GM23338 (cell line): ENCODE results near the gene FCN2. TPM values are rescaled to one million over a fixed set of nuclear protein-coding genes. Genes with fewer than 3 reads are reported as not detected.

Experiments used
- ATAC-seq: fragments of 200-7000 bp; cut with Tn5 transposase; 3 replicates; pipeline ENCODE4 v1.9.1; 2020
- DNase-seq: peaks from one replicate; pipeline ENCODE4 v3.0.0-alpha.2; 2015; ENCODE audit warnings: low spot score
- H2AFZ ChIP-seq: fragments of 200-600 bp; sonication (generic); 2 replicates; pipeline ENCODE4 v1.8.0; 2016; ENCODE audit warnings: antibody characterized with exemption, mild to moderate bottlenecking, moderate library complexity
- H3F3A ChIP-seq: fragments of 200-600 bp; sonication (generic); replicated peaks from 2 replicates; pipeline ENCODE4 v1.8.0; 2017; ENCODE audit warnings: antibody characterized with exemption, mixed run types, low read depth
- H3K27ac ChIP-seq: fragments of 200-600 bp; sonication (generic); 2 replicates; pipeline ENCODE4 v1.6.1; 2016; ENCODE audit warnings: low read depth
- H3K27me3 ChIP-seq: fragments of 200-600 bp; sonication (generic); 2 replicates; pipeline ENCODE4 v1.8.0; 2016; ENCODE audit warnings: mild to moderate bottlenecking, mixed run types, moderate library complexity; ENCODE audit not compliant: insufficient read depth
- H3K36me3 ChIP-seq: fragments of 200-600 bp; sonication (generic); 2 replicates; pipeline ENCODE4 v1.8.0; 2016; ENCODE audit warnings: mild to moderate bottlenecking; ENCODE audit not compliant: insufficient read depth
- H3K4me1 ChIP-seq: fragments of 200-600 bp; sonication (generic); 2 replicates; pipeline ENCODE4 v1.8.0; 2016; ENCODE audit warnings: mild to moderate bottlenecking, moderate library complexity; ENCODE audit not compliant: insufficient read depth
- H3K4me2 ChIP-seq: fragments of 200-600 bp; sonication (generic); 2 replicates; pipeline ENCODE4 v1.7.1; 2017; ENCODE audit warnings: mixed run types
- H3K4me3 ChIP-seq: fragments of 200-600 bp; sonication (generic); 2 replicates; pipeline ENCODE4 v1.6.1; 2016; ENCODE audit warnings: mixed run types
- H3K79me2 ChIP-seq: fragments of 200-600 bp; sonication (generic); replicated peaks from 2 replicates; pipeline ENCODE4 v1.8.0; 2017; ENCODE audit warnings: mild to moderate bottlenecking; ENCODE audit not compliant: insufficient read depth
- H3K9me2 ChIP-seq: fragments of 200-600 bp; sonication (generic); 2 replicates; pipeline ENCODE4 v1.8.0; 2017; ENCODE audit not compliant: insufficient read depth
- H4K20me1 ChIP-seq: fragments of 200-600 bp; sonication (generic); replicated peaks from 2 replicates; pipeline ENCODE4 v1.8.0; 2017; ENCODE audit warnings: mild to moderate bottlenecking; ENCODE audit not compliant: insufficient read depth
- H3K27ac Mint-ChIP-seq: 2 replicates; pipeline ENCODE4 v1.8.0; 2020; ENCODE audit warnings: inconsistent platforms, mild to moderate bottlenecking, moderate library complexity, mixed read lengths
- H3K27me3 Mint-ChIP-seq: 3 replicates; pipeline ENCODE4 v1.8.0; 2022; ENCODE audit warnings: low read depth, mild to moderate bottlenecking, moderate library complexity, mixed read lengths, inconsistent platforms; ENCODE audit not compliant: insufficient read depth, poor library complexity
- H3K36me3 Mint-ChIP-seq: 3 replicates; pipeline ENCODE4 v1.8.0; 2021; ENCODE audit warnings: low read depth, mild to moderate bottlenecking, inconsistent platforms, moderate library complexity, mixed read lengths
- H3K4me1 Mint-ChIP-seq: 3 replicates; pipeline ENCODE4 v1.8.0; 2020; ENCODE audit warnings: mild to moderate bottlenecking, inconsistent platforms, mixed read lengths
- H3K4me3 Mint-ChIP-seq: 3 replicates; pipeline ENCODE4 v1.8.0; 2021; ENCODE audit warnings: moderate library complexity, mild to moderate bottlenecking, inconsistent platforms, mixed read lengths
- H3K9me3 Mint-ChIP-seq: 3 replicates; pipeline ENCODE4 v1.8.0; 2020; ENCODE audit warnings: moderate library complexity, mild to moderate bottlenecking, inconsistent platforms, mixed read lengths
- CREB1 ChIP-seq: fragments of 250-450 bp; sonication (Bioruptor Pico); IDR thresholded peaks from 2 replicates; pipeline ENCODE4 v1.5.0; 2020; ENCODE audit warnings: low read depth, mild to moderate bottlenecking, moderate library complexity
- EZH2 ChIP-seq: fragments of 200-600 bp; sonication (generic); IDR thresholded peaks from one replicate; pipeline ENCODE4 v1.8.0; 2017; ENCODE audit warnings: antibody characterized with exemption, mild to moderate bottlenecking, low read depth; ENCODE audit not compliant: unreplicated experiment
- EZH2phosphoT487 ChIP-seq: fragments of 200-600 bp; sonication (generic); IDR thresholded peaks from one replicate; pipeline ENCODE4 v1.8.1; 2018; ENCODE audit warnings: antibody characterized with exemption; ENCODE audit not compliant: unreplicated experiment
- JUNB ChIP-seq: IDR thresholded peaks from one replicate; pipeline ENCODE4 v1.6.1; 2016; ENCODE audit warnings: antibody characterized with exemption; ENCODE audit not compliant: unreplicated experiment
- NANOG ChIP-seq: IDR thresholded peaks from 2 replicates; pipeline ENCODE4 v1.6.1; 2016; ENCODE audit warnings: antibody characterized with exemption, borderline replicate concordance
- POLR2AphosphoS5 ChIP-seq: IDR thresholded peaks from 2 replicates; pipeline ENCODE4 v1.6.1; 2016; ENCODE audit warnings: antibody characterized with exemption, low read depth
- REST ChIP-seq: IDR thresholded peaks from one replicate; pipeline ENCODE4 v1.6.1; 2018; ENCODE audit warnings: antibody characterized with exemption; ENCODE audit not compliant: unreplicated experiment
- STAT1 ChIP-seq: IDR thresholded peaks from one replicate; pipeline ENCODE4 v1.6.1; 2016; ENCODE audit warnings: antibody characterized with exemption; ENCODE audit not compliant: unreplicated experiment
- ZNF114 ChIP-seq: fragments of 250-450 bp; sonication (Bioruptor Pico); IDR thresholded peaks from 2 replicates; pipeline ENCODE4 v1.5.0; 2020; ENCODE audit warnings: mild to moderate bottlenecking, moderate library complexity
- ZNF331 ChIP-seq: fragments of 250-450 bp; sonication (Bioruptor Pico); IDR thresholded peaks from 2 replicates; pipeline ENCODE4 v1.5.0; 2020; ENCODE audit warnings: low read depth, mild to moderate bottlenecking, moderate library complexity
- polyA plus RNA-seq: library from polyadenylated mRNA; unstranded; fragments of >200 nt; fragmentation: Nextera tagmentation; extraction: Ambion mirVana; gene quantifications from 2 replicates; pipeline ENCODE4 v1.2.1, GENCODE V29; 2016
- total RNA-seq: library from RNA; depleted of rRNA; stranded (reverse); fragments of >200 nt; shearing (Covaris generic); gene quantifications from 2 replicates; pipeline ENCODE4 v1.2.3, GENCODE V29; 2014
- TF ChIP-seq, protein P1 (sequence below): IDR thresholded peaks from 2 replicates; pipeline ENCODE4 v1.6.1; 2016; ENCODE audit warnings: antibody characterized with exemption
- TF ChIP-seq, protein P2 (sequence below), 2 experiments: fragments of 200-600 bp in 1 of 2; sonication (generic) in 1 of 2; conservative IDR thresholded peaks; 2 replicates each; pipeline versions ENCODE4 v1.5.1 to v1.6.1; 2016 to 2017; ENCODE audit warnings: antibody characterized with exemption in 2 of 2, low read depth in 2 of 2, mild to moderate bottlenecking in 2 of 2, moderate library complexity in 1 of 2
- TF ChIP-seq, protein P3 (sequence below): fragments of 250-450 bp; sonication (Bioruptor Pico); IDR thresholded peaks from 2 replicates; pipeline ENCODE4 v1.5.0; 2020; ENCODE audit warnings: mild to moderate bottlenecking, moderate library complexity

The FCN2 gene
- total and polyA plus RNA-seq, 2 experiments from 2014 or later: not detected

GRCh38 chr9:134887219-134887618 lies 6.6 kb downstream of the FCN2 start:
- H3F3A ChIP-seq: no peaks in the 10 kb centered on the region
- H3K36me3 Mint-ChIP-seq: no peaks in the 10 kb centered on the region
- no peaks in the 10 kb centered on the region for H3K9me3 Mint-ChIP-seq
- no peak for ATAC-seq
- no peak overlapping the region for H2AFZ ChIP-seq
- no peaks in the 10 kb centered on the region for H3K9me2 ChIP-seq
- H3K4me3 Mint-ChIP-seq: no peak overlapping the region
- no peak for DNase-seq
- no peak overlapping the region for H3K4me3 ChIP-seq
- H3K27me3 ChIP-seq: no peaks in the 10 kb centered on the region
- H3K4me1 Mint-ChIP-seq: no peaks in the 10 kb centered on the region
- TF ChIP-seq NANOG (no peak), CREB1 (no peak), JUNB (no peak), REST (no peak), EZH2phosphoT487 (no peak), POLR2AphosphoS5 (no peak), ZNF331 (CRISPR knock-in tag) (no peak), ZNF114 (CRISPR knock-in tag) (no peak), STAT1 (no peak), EZH2 (no peak)
- TF ChIP-seq, protein P1, sequence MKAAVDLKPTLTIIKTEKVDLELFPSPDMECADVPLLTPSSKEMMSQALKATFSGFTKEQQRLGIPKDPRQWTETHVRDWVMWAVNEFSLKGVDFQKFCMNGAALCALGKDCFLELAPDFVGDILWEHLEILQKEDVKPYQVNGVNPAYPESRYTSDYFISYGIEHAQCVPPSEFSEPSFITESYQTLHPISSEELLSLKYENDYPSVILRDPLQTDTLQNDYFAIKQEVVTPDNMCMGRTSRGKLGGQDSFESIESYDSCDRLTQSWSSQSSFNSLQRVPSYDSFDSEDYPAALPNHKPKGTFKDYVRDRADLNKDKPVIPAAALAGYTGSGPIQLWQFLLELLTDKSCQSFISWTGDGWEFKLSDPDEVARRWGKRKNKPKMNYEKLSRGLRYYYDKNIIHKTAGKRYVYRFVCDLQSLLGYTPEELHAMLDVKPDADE: no peak
- TF ChIP-seq, protein P2, sequence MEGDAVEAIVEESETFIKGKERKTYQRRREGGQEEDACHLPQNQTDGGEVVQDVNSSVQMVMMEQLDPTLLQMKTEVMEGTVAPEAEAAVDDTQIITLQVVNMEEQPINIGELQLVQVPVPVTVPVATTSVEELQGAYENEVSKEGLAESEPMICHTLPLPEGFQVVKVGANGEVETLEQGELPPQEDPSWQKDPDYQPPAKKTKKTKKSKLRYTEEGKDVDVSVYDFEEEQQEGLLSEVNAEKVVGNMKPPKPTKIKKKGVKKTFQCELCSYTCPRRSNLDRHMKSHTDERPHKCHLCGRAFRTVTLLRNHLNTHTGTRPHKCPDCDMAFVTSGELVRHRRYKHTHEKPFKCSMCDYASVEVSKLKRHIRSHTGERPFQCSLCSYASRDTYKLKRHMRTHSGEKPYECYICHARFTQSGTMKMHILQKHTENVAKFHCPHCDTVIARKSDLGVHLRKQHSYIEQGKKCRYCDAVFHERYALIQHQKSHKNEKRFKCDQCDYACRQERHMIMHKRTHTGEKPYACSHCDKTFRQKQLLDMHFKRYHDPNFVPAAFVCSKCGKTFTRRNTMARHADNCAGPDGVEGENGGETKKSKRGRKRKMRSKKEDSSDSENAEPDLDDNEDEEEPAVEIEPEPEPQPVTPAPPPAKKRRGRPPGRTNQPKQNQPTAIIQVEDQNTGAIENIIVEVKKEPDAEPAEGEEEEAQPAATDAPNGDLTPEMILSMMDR (conservative IDR thresholded peaks at IDR 0.05; ENCODE audit: low read depth in 2 of 2): no peak
- TF ChIP-seq, protein P3, sequence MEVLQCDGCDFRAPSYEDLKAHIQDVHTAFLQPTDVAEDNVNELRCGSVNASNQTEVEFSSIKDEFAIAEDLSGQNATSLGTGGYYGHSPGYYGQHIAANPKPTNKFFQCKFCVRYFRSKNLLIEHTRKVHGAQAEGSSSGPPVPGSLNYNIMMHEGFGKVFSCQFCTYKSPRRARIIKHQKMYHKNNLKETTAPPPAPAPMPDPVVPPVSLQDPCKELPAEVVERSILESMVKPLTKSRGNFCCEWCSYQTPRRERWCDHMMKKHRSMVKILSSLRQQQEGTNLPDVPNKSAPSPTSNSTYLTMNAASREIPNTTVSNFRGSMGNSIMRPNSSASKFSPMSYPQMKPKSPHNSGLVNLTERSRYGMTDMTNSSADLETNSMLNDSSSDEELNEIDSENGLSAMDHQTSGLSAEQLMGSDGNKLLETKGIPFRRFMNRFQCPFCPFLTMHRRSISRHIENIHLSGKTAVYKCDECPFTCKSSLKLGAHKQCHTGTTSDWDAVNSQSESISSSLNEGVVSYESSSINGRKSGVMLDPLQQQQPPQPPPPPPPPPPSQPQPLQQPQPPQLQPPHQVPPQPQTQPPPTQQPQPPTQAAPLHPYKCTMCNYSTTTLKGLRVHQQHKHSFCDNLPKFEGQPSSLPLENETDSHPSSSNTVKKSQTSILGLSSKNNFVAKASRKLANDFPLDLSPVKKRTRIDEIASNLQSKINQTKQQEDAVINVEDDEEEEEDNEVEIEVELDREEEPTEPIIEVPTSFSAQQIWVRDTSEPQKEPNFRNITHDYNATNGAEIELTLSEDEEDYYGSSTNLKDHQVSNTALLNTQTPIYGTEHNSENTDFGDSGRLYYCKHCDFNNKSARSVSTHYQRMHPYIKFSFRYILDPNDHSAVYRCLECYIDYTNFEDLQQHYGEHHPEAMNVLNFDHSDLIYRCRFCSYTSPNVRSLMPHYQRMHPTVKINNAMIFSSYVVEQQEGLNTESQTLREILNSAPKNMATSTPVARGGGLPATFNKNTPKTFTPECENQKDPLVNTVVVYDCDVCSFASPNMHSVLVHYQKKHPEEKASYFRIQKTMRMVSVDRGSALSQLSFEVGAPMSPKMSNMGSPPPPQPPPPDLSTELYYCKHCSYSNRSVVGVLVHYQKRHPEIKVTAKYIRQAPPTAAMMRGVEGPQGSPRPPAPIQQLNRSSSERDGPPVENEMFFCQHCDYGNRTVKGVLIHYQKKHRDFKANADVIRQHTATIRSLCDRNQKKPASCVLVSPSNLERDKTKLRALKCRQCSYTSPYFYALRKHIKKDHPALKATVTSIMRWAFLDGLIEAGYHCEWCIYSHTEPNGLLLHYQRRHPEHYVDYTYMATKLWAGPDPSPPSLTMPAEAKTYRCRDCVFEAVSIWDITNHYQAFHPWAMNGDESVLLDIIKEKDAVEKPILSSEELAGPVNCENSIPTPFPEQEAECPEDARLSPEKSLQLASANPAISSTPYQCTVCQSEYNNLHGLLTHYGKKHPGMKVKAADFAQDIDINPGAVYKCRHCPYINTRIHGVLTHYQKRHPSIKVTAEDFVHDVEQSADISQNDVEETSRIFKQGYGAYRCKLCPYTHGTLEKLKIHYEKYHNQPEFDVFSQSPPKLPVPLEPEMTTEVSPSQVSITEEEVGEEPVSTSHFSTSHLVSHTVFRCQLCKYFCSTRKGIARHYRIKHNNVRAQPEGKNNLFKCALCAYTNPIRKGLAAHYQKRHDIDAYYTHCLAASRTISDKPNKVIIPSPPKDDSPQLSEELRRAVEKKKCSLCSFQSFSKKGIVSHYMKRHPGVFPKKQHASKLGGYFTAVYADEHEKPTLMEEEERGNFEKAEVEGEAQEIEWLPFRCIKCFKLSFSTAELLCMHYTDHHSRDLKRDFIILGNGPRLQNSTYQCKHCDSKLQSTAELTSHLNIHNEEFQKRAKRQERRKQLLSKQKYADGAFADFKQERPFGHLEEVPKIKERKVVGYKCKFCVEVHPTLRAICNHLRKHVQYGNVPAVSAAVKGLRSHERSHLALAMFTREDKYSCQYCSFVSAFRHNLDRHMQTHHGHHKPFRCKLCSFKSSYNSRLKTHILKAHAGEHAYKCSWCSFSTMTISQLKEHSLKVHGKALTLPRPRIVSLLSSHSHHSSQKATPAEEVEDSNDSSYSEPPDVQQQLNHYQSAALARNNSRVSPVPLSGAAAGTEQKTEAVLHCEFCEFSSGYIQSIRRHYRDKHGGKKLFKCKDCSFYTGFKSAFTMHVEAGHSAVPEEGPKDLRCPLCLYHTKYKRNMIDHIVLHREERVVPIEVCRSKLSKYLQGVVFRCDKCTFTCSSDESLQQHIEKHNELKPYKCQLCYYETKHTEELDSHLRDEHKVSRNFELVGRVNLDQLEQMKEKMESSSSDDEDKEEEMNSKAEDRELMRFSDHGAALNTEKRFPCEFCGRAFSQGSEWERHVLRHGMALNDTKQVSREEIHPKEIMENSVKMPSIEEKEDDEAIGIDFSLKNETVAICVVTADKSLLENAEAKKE (CRISPR knock-in tag): no peak
- no peak overlapping the region for H3K27ac ChIP-seq
- H4K20me1 ChIP-seq: no peaks in the 10 kb centered on the region
- H3K4me1 ChIP-seq: no peaks in the 10 kb centered on the region
- H3K27me3 Mint-ChIP-seq: no peaks in the 10 kb centered on the region
- no peaks in the 10 kb centered on the region for H3K79me2 ChIP-seq
- H3K36me3 ChIP-seq: no peaks in the 10 kb centered on the region
- H3K27ac Mint-ChIP-seq: no peak overlapping the region
- no peak overlapping the region for H3K4me2 ChIP-seq
